ENCODE data around the gene DYRK2.

GRCh38 chr12:67669217-67669933 lies 20.8 kb downstream of the DYRK2 start:
- TF ChIP-seq POLR2A (IDR thresholded peaks at IDR 0.05) (no peak), POLR2AphosphoS5 (IDR thresholded peaks at IDR 0.05) (no peak)
